HepG2 (cell line): Measurements from ENCODE around the gene TMC2. TPM values are rescaled to one million over a fixed set of nuclear protein-coding genes. Genes with fewer than 3 reads are reported as not detected.

Experiments used
- EHMT2 ChIP-seq: fragments of 200-600 bp; sonication (generic); IDR thresholded peaks from 2 replicates; pipeline ENCODE4 v1.7.0; 2017; ENCODE audit warnings: antibody characterized with exemption, low read depth, low read length, borderline replicate concordance
- HMG20B ChIP-seq: conservative IDR thresholded peaks from 2 replicates; pipeline ENCODE4 v1.6.1; 2016; ENCODE audit warnings: missing genetic modification reagents, missing compliant biosample characterization
- HNRNPLL ChIP-seq: fragments of 200-400 bp; formaldehyde crosslinking; IDR thresholded peaks from 2 replicates; pipeline ENCODE4 v1.6.1; 2017; ENCODE audit warnings: mild to moderate bottlenecking, low read depth, low read length; ENCODE audit not compliant: poor library complexity, severe bottlenecking
- KDM1A ChIP-seq: IDR thresholded peaks from 2 replicates; pipeline ENCODE4 v1.6.1; 2016; ENCODE audit warnings: missing compliant biosample characterization
- RFXAP ChIP-seq: sonication (generic); formaldehyde crosslinking; IDR thresholded peaks from 2 replicates; pipeline ENCODE4 v1.4.0; 2020; ENCODE audit warnings: missing genetic modification reagents, borderline replicate concordance
- SOX6 ChIP-seq, 2 experiments: fragments of 450-650 bp in 1 of 2; sonication (generic) in 1 of 2; formaldehyde crosslinking in 1 of 2; IDR thresholded peaks; 2 replicates each; pipeline versions ENCODE4 v1.4.0 to v1.6.1; 2017 to 2020; ENCODE audit warnings: antibody characterized with exemption in 1 of 2, mild to moderate bottlenecking in 1 of 2, missing genetic modification reagents in 1 of 2
- ZNF512B ChIP-seq: sonication (generic); formaldehyde crosslinking; IDR thresholded peaks from 2 replicates; pipeline ENCODE4 v1.5.1; 2020; ENCODE audit warnings: missing genetic modification reagents, mild to moderate bottlenecking, borderline replicate concordance
- ZNF562 ChIP-seq: sonication (generic); formaldehyde crosslinking; IDR thresholded peaks from 2 replicates; pipeline ENCODE4 v1.8.0; 2022; ENCODE audit warnings: missing genetic modification reagents, borderline replicate concordance
- ZNF605 ChIP-seq: sonication (generic); formaldehyde crosslinking; IDR thresholded peaks from 2 replicates; pipeline ENCODE4 v1.8.0; 2022; ENCODE audit warnings: mild to moderate bottlenecking, missing genetic modification reagents
- ZNF746 ChIP-seq: sonication (generic); formaldehyde crosslinking; IDR thresholded peaks from 2 replicates; pipeline ENCODE4 v1.8.0; 2022; ENCODE audit warnings: mild to moderate bottlenecking, missing genetic modification reagents
- ZNF781 ChIP-seq: sonication (generic); formaldehyde crosslinking; IDR thresholded peaks from 2 replicates; pipeline ENCODE4 v1.5.1; 2020; ENCODE audit warnings: borderline replicate concordance, mild to moderate bottlenecking, missing genetic modification reagents; ENCODE audit errors: not compliant biosample characterization
- polyA plus RNA-seq, 8 experiments: library from polyadenylated mRNA; depleted of rRNA in 3 of 8; stranded (reverse) in 7 of 8; unstranded in 1 of 8; fragments of >200 nt; fragmentation: Illumina TruSeq in 4 of 8; extraction: Trizol in 4 of 8; gene quantifications; 2 replicates each; pipeline versions ENCODE4 v1.2.1 to v1.2.3, GENCODE V29; 2011 to 2016; ENCODE audit warnings: low read depth in 4 of 8, missing spikeins in 1 of 8, mixed read lengths in 1 of 8; ENCODE audit not compliant: insufficient read depth in 1 of 8
- total RNA-seq, 5 experiments: library from RNA; depleted of rRNA; stranded (reverse); fragments of >200 nt; fragmentation: Illumina TruSeq; extraction: Trizol; gene quantifications; 2 replicates each; pipeline ENCODE4 v1.2.3, GENCODE V29; 2016; ENCODE audit warnings: low read depth in 1 of 5
- TF ChIP-seq, protein P1 (sequence below): sonication (generic); formaldehyde crosslinking; IDR thresholded peaks from 2 replicates; pipeline ENCODE4 v1.4.0; 2020; ENCODE audit warnings: missing genetic modification reagents
- TF ChIP-seq, protein P2 (sequence below): sonication (generic); formaldehyde crosslinking; IDR thresholded peaks from 2 replicates; pipeline ENCODE4 v1.4.0; 2020; ENCODE audit warnings: missing genetic modification reagents, low read depth, mild to moderate bottlenecking, borderline replicate concordance
- TF ChIP-seq, protein P3 (sequence below): sonication (generic); formaldehyde crosslinking; IDR thresholded peaks from 2 replicates; pipeline ENCODE4 v1.4.0; 2020; ENCODE audit warnings: missing genetic modification reagents, borderline replicate concordance

TMC2 gene
- total and polyA plus RNA-seq, 2 of the 13 experiments (the other 11 are each of a cell fraction or from before 2014, with no cell fraction given) = not detected

DNA sequence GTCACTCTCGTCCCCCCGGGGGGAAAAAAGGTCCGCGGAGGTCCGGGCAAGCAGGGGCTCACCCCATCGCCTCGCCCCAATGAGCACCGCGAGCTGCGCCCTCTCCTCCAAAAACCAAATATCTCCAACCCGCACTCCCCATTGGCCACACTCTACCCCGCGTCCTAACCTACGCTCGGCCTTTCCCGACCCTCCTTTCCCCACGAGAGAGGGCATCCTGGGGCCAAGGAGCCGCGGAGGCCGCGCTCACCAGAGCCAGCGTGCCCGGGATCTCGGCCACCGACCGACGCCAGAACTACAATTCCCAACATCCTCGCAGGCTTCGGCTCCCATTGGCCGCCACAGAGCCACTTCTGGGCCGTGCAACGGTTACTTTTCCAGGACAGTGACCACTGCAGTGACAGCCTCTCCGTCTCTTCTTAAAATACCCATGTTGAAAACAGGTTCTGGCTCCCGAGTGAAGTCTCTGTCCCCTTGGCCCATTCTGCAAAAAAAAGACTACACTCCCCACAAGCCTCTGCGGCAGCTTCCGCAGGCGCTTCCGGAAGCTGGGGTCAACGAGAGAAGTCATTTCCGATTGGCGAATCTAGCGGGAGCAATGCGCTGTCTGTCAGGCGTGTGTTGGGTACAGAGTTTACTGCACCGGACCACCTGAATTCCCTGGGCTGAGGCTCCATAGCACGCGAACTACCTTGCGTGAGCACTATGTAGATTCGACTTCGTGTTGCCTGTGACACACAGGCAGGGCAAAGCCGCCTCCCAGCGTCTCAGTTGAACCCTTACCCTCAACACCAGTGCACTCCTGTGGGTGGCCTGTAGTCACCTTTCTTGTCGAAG, 27.5 kb upstream of the TMC2 start, which contains the start of gene ZNF343 (continued):
- peak; percentile 78; the same call in 1 of the 2 replicates for TF ChIP-seq EHMT2
- TF ChIP-seq, protein P1, sequence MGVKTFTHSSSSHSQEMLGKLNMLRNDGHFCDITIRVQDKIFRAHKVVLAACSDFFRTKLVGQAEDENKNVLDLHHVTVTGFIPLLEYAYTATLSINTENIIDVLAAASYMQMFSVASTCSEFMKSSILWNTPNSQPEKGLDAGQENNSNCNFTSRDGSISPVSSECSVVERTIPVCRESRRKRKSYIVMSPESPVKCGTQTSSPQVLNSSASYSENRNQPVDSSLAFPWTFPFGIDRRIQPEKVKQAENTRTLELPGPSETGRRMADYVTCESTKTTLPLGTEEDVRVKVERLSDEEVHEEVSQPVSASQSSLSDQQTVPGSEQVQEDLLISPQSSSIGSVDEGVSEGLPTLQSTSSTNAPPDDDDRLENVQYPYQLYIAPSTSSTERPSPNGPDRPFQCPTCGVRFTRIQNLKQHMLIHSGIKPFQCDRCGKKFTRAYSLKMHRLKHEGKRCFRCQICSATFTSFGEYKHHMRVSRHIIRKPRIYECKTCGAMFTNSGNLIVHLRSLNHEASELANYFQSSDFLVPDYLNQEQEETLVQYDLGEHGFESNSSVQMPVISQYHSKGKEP (CRISPR knock-in tag) = peak; percentile 35; the same call in 1 of the 2 replicates
- TF ChIP-seq, protein P2, sequence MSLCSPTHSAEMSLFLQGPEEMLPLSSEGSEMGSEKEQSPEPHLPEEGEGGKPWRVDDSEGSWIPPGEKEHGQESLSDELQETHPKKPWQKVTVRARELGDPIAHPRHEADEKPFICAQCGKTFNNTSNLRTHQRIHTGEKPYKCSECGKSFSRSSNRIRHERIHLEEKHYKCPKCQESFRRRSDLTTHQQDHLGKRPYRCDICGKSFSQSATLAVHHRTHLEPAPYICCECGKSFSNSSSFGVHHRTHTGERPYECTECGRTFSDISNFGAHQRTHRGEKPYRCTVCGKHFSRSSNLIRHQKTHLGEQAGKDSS = 0 out of 2 replicates have a peak, but pooled peaks have one; percentile 54
- TF ChIP-seq KDM1A (CRISPR knock-in tag) = no peak
- TF ChIP-seq, protein P3, sequence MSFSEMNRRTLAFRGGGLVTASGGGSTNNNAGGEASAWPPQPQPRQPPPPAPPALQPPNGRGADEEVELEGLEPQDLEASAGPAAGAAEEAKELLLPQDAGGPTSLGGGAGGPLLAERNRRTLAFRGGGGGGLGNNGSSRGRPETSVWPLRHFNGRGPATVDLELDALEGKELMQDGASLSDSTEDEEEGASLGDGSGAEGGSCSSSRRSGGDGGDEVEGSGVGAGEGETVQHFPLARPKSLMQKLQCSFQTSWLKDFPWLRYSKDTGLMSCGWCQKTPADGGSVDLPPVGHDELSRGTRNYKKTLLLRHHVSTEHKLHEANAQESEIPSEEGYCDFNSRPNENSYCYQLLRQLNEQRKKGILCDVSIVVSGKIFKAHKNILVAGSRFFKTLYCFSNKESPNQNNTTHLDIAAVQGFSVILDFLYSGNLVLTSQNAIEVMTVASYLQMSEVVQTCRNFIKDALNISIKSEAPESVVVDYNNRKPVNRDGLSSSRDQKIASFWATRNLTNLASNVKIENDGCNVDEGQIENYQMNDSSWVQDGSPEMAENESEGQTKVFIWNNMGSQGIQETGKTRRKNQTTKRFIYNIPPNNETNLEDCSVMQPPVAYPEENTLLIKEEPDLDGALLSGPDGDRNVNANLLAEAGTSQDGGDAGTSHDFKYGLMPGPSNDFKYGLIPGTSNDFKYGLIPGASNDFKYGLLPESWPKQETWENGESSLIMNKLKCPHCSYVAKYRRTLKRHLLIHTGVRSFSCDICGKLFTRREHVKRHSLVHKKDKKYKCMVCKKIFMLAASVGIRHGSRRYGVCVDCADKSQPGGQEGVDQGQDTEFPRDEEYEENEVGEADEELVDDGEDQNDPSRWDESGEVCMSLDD = peak; percentile 49; the same call in 1 of the 2 replicates
- TF ChIP-seq SOX6 (IDR thresholded peaks at IDR 0.05) = no peak
- TF ChIP-seq SOX6 (CRISPR knock-in tag; IDR thresholded peaks at IDR 0.05) = peak; percentile 64
- peak; percentile 63 for TF ChIP-seq HNRNPLL
- no peak for TF ChIP-seq ZNF512B (CRISPR knock-in tag)
- TF ChIP-seq ZNF746 (CRISPR knock-in tag) = peak; percentile 41; the same call in 1 of the 2 replicates
- peak; percentile 13; the same call in 1 of the 2 replicates for TF ChIP-seq HMG20B (CRISPR knock-in tag)
- TF ChIP-seq ZNF781 (CRISPR knock-in tag) = peak; percentile 94
- TF ChIP-seq ZNF562 (CRISPR knock-in tag) = no peak
- TF ChIP-seq ZNF605 (CRISPR knock-in tag) = peak; percentile 89
- peak; percentile 62; the same call in 1 of the 2 replicates for TF ChIP-seq RFXAP (CRISPR knock-in tag)
